ENCODE results near the gene PPP1R12B.
"Not testable (repeated sequence)": the region's sequence is repeated elsewhere in the genome, so short reads cannot be mapped to it uniquely, and the experiment has no call there.

The PPP1R12B gene

DNA sequence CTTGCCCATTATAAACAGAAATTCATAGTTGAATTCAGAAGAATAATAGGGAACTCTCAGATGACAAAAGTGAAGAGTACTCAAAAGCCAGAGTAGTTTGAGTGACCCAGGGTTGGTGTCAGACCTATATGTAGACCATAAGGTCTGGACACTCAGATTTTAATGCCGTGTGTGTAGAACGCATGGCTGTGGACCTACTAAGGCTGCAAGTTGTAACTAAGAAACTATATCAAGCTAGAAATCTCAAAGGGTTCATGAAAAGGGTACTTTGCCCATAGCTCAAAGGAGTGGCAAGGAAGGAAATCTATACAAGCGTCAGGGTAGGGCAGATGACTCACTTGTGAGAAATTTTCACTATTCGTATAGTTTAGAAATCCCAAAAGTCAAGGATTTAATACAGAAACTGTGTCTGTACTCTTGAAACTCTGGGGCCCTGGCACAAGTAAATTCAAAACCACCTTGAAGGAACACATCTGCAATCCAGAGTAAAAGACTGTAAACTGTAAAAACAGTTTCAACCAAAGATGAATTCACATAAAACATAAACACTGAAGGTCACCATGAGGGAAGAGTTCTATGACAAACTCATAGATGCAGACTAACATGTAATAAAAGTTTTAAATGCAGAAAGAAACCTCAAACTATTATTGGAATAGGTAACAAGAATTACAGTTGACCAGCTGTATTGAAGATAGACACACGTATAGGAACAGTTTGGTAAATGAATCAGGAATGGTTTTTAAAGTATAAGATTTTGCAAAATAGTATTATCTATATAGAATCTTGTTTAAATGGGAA is 108.1 kb downstream of the PPP1R12B start:
- not testable (repeated sequence) for H2BK15ac ChIP-seq (ENCODE audit: low read length); H4K91ac ChIP-seq (ENCODE audit: low read depth, low read length, poor library complexity); DNase-seq (ENCODE audit: low spot score); H2AK5ac ChIP-seq (ENCODE audit: low read depth, low read length); H3K27ac ChIP-seq (replicated peaks; ENCODE audit: low read length); H3K36me3 ChIP-seq (replicated peaks in 1 of 2; ENCODE audit: control insufficient read depth in 2 of 2, insufficient read depth in 2 of 2, low read length in 2 of 2); H4K8ac ChIP-seq (ENCODE audit: low read depth, low read length); H3K9ac ChIP-seq (ENCODE audit: low read depth, low read length, poor library complexity); H3K9me3 ChIP-seq (replicated peaks in 1 of 2; ENCODE audit: control insufficient read depth in 2 of 2, insufficient read depth in 1 of 2, low read depth in 1 of 2, low read length in 2 of 2); H2AFZ ChIP-seq (ENCODE audit: low read length); H3K27me3 ChIP-seq (ENCODE audit: control insufficient read depth in 3 of 3, insufficient read depth in 3 of 3, low read depth in 1 of 3, low read length in 3 of 3); H2BK120ac ChIP-seq (ENCODE audit: low read depth, low read length); H3K23ac ChIP-seq (ENCODE audit: low read depth, low read length, poor library complexity); H3K4ac ChIP-seq (ENCODE audit: low read length); H2BK5ac ChIP-seq (ENCODE audit: low read length); H3K4me3 ChIP-seq (ENCODE audit: low read length in 2 of 2); H2BK12ac ChIP-seq (ENCODE audit: low read length); H3K79me1 ChIP-seq (ENCODE audit: low read depth, low read length); H3K18ac ChIP-seq (ENCODE audit: low read length); H3K14ac ChIP-seq (ENCODE audit: low read length); H3K4me2 ChIP-seq (ENCODE audit: insufficient read depth, low read length, poor library complexity, severe bottlenecking)
- peaks cover 0 to 13% of the 10 kb centered on the region in 2 donors for H3K4me1 ChIP-seq (ENCODE audit: control insufficient read depth in 2 of 2, insufficient read depth in 1 of 2, low read depth in 1 of 2, low read length in 2 of 2)
- WGBS, 2 donors (ENCODE audit: extremely low coverage in 2 of 2, insufficient read length in 2 of 2, insufficient replicate concordance in 1 of 2): no CpG with 5 or more reads among the region's 5 CpGs

- not testable (repeated sequence) for H2BK15ac ChIP-seq (ENCODE audit: low read length); H3K14ac ChIP-seq (ENCODE audit: low read length); H3K36me3 ChIP-seq (replicated peaks in 1 of 2; ENCODE audit: control insufficient read depth in 2 of 2, insufficient read depth in 2 of 2, low read length in 2 of 2); H3K4me2 ChIP-seq (ENCODE audit: insufficient read depth, low read length, poor library complexity, severe bottlenecking); H2AFZ ChIP-seq (ENCODE audit: low read length); H2BK5ac ChIP-seq (ENCODE audit: low read length); H3K27me3 ChIP-seq (ENCODE audit: control insufficient read depth in 3 of 3, insufficient read depth in 3 of 3, low read depth in 1 of 3, low read length in 3 of 3); H3K4ac ChIP-seq (ENCODE audit: low read length); H2BK120ac ChIP-seq (ENCODE audit: low read depth, low read length); H3K9ac ChIP-seq (ENCODE audit: low read depth, low read length, poor library complexity); H4K91ac ChIP-seq (ENCODE audit: low read depth, low read length, poor library complexity); H3K18ac ChIP-seq (ENCODE audit: low read length); H4K8ac ChIP-seq (ENCODE audit: low read depth, low read length); H2AK5ac ChIP-seq (ENCODE audit: low read depth, low read length); H3K9me3 ChIP-seq (replicated peaks in 1 of 2; ENCODE audit: control insufficient read depth in 2 of 2, insufficient read depth in 1 of 2, low read depth in 1 of 2, low read length in 2 of 2); H3K4me3 ChIP-seq (ENCODE audit: low read length in 2 of 2); H3K23ac ChIP-seq (ENCODE audit: low read depth, low read length, poor library complexity); H3K79me1 ChIP-seq (ENCODE audit: low read depth, low read length); H2BK12ac ChIP-seq (ENCODE audit: low read length)
- peaks cover 0 to 13% of the 10 kb centered on the region in 2 donors for H3K4me1 ChIP-seq (ENCODE audit: control insufficient read depth in 2 of 2, insufficient read depth in 1 of 2, low read depth in 1 of 2, low read length in 2 of 2)
- peak overlapping the region; percentile 56 for H3K27ac ChIP-seq (replicated peaks; ENCODE audit: low read length)
- peak; percentile 43 for DNase-seq (ENCODE audit: low spot score)
Observed at GRCh38 chr1:202458651-202459050, 110.2 kb downstream of the PPP1R12B start.

DNA sequence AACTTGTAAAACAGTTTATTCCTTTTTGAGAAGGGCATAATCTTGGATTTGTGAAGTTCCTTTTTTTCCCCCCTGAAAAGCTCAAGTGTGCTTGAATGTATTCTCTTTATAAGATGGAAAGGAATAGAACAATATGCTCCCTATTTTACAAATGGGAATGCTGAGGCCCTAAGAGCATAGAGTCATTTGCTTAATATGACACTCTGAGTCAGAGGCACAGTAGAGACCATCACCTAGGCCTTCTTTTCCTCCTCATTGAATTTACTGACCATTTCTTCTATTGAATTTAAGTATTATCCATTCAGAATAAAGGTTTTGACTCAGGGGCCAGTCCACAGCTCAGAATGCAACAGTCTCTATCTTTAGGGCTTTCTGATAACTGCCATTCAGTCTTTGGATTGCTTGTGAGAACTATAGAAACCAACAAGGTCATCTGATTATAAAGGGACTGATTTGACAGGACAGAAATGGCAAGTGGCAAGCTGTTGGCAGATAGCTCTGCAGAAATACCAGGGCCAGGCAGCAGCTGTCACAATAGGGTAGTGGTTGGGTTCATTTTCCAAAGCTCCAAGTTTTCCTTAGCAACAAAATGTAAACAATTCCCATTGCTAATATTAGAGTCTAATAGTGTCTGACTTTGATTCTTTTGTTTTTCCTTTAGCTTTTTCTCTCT is 111.1 kb downstream of the PPP1R12B start:
- not testable (repeated sequence) for H2BK12ac ChIP-seq (ENCODE audit: low read length); DNase-seq (ENCODE audit: low spot score); H3K36me3 ChIP-seq (replicated peaks in 1 of 2; ENCODE audit: control insufficient read depth in 2 of 2, insufficient read depth in 2 of 2, low read length in 2 of 2); H2BK120ac ChIP-seq (ENCODE audit: low read depth, low read length); H2BK15ac ChIP-seq (ENCODE audit: low read length); H3K79me1 ChIP-seq (ENCODE audit: low read depth, low read length); H4K8ac ChIP-seq (ENCODE audit: low read depth, low read length); H3K4ac ChIP-seq (ENCODE audit: low read length); H3K14ac ChIP-seq (ENCODE audit: low read length); H3K4me3 ChIP-seq (ENCODE audit: low read length in 2 of 2); H2BK5ac ChIP-seq (ENCODE audit: low read length); H3K18ac ChIP-seq (ENCODE audit: low read length); H4K91ac ChIP-seq (ENCODE audit: low read depth, low read length, poor library complexity); H3K9me3 ChIP-seq (replicated peaks in 1 of 2; ENCODE audit: control insufficient read depth in 2 of 2, insufficient read depth in 1 of 2, low read depth in 1 of 2, low read length in 2 of 2); H3K23ac ChIP-seq (ENCODE audit: low read depth, low read length, poor library complexity); H3K27me3 ChIP-seq (ENCODE audit: control insufficient read depth in 3 of 3, insufficient read depth in 3 of 3, low read depth in 1 of 3, low read length in 3 of 3); H2AFZ ChIP-seq (ENCODE audit: low read length); H3K9ac ChIP-seq (ENCODE audit: low read depth, low read length, poor library complexity); H3K4me2 ChIP-seq (ENCODE audit: insufficient read depth, low read length, poor library complexity, severe bottlenecking); H3K27ac ChIP-seq (replicated peaks; ENCODE audit: low read length); H2AK5ac ChIP-seq (ENCODE audit: low read depth, low read length)
- H3K4me1 ChIP-seq (ENCODE audit: control insufficient read depth in 2 of 2, insufficient read depth in 1 of 2, low read depth in 1 of 2, low read length in 2 of 2): peaks cover 0 to 13% of the 10 kb centered on the region in 2 donors

- not testable (repeated sequence) for H3K14ac ChIP-seq (ENCODE audit: low read length); DNase-seq (ENCODE audit: low spot score)
Observed at GRCh38 chr1:202460143-202460495, 111.6 kb downstream of the PPP1R12B start.

More at GRCh38 chr1:202460143-202460495, 111.6 kb downstream of the PPP1R12B start:
- not testable (repeated sequence) for H3K18ac ChIP-seq (ENCODE audit: low read length); H4K8ac ChIP-seq (ENCODE audit: low read depth, low read length); H2BK15ac ChIP-seq (ENCODE audit: low read length); H3K27me3 ChIP-seq (ENCODE audit: control insufficient read depth in 3 of 3, insufficient read depth in 3 of 3, low read depth in 1 of 3, low read length in 3 of 3); H3K9ac ChIP-seq (ENCODE audit: low read depth, low read length, poor library complexity); H3K4ac ChIP-seq (ENCODE audit: low read length); H2AFZ ChIP-seq (ENCODE audit: low read length); H2BK5ac ChIP-seq (ENCODE audit: low read length); H3K9me3 ChIP-seq (replicated peaks in 1 of 2; ENCODE audit: control insufficient read depth in 2 of 2, insufficient read depth in 1 of 2, low read depth in 1 of 2, low read length in 2 of 2); H4K91ac ChIP-seq (ENCODE audit: low read depth, low read length, poor library complexity); H2BK12ac ChIP-seq (ENCODE audit: low read length); H3K4me2 ChIP-seq (ENCODE audit: insufficient read depth, low read length, poor library complexity, severe bottlenecking); H3K36me3 ChIP-seq (replicated peaks in 1 of 2; ENCODE audit: control insufficient read depth in 2 of 2, insufficient read depth in 2 of 2, low read length in 2 of 2); H3K27ac ChIP-seq (replicated peaks; ENCODE audit: low read length); H2BK120ac ChIP-seq (ENCODE audit: low read depth, low read length); H2AK5ac ChIP-seq (ENCODE audit: low read depth, low read length); H3K4me3 ChIP-seq (ENCODE audit: low read length in 2 of 2); H3K23ac ChIP-seq (ENCODE audit: low read depth, low read length, poor library complexity); H3K79me1 ChIP-seq (ENCODE audit: low read depth, low read length)
- H3K4me1 ChIP-seq (ENCODE audit: control insufficient read depth in 2 of 2, insufficient read depth in 1 of 2, low read depth in 1 of 2, low read length in 2 of 2): peaks cover 0 to 13% of the 10 kb centered on the region in 2 donors

All from neuronal stem cell (in vitro differentiated cells).